Kidney (tissue), 14 donors: ENCODE measurements around the gene HOXD9. TPM values are rescaled to one million over a fixed set of nuclear protein-coding genes. Genes with fewer than 3 reads are reported as not detected.
A peak's percentile ranks its signal among the peaks of the same experiment; 100 is the strongest.

Source experiments
- DNase-seq, 5 donors: peaks; one replicate each; pipeline ENCODE4 v3.0.0-alpha.2; 2013 to 2020
- FAIRE-seq: peaks from 2 replicates; lab custom pipeline; 2012; peaks lifted over from hg19 to GRCh38; lab: Jason Lieb, UNC
- H3K27ac ChIP-seq, 2 donors: one replicate each; pipeline ENCODE4 v1.7.0; 2013; ENCODE audit warnings: low read depth in 2 of 2, low read length in 2 of 2, inconsistent platforms in 1 of 2
- H3K27me3 ChIP-seq: one replicate; pipeline ENCODE4 v1.7.1; 2013; ENCODE audit warnings: low read length, inconsistent platforms; ENCODE audit not compliant: control insufficient read depth, insufficient read depth
- H3K36me3 ChIP-seq, 3 donors: one replicate each; pipeline versions ENCODE4 v1.7.0 to v1.7.1; 2013; ENCODE audit warnings: low read length in 3 of 3, control low read depth in 1 of 3, inconsistent platforms in 1 of 3; ENCODE audit not compliant: insufficient read depth in 3 of 3, control insufficient read depth in 2 of 3
- H3K4me1 ChIP-seq, 3 donors: one replicate each; pipeline versions ENCODE4 v1.7.0 to v1.7.1; 2013; ENCODE audit warnings: low read length in 3 of 3, inconsistent platforms in 1 of 3, low read depth in 1 of 3; ENCODE audit not compliant: control insufficient read depth in 2 of 3, insufficient read depth in 2 of 3
- H3K4me3 ChIP-seq, 3 donors: one replicate each; pipeline versions ENCODE4 v1.7.0 to v1.8.1; 2013; ENCODE audit warnings: low read length in 3 of 3, control low read depth in 1 of 3, inconsistent platforms in 1 of 3
- H3K9ac ChIP-seq, 3 donors: one replicate each; pipeline versions ENCODE4 v1.7.0 to v1.7.1; 2013; ENCODE audit warnings: low read length in 3 of 3, control low read depth in 1 of 3, inconsistent platforms in 1 of 3
- H3K9me3 ChIP-seq, 3 donors: one replicate each; pipeline versions ENCODE4 v1.7.0 to v1.7.1; 2013; ENCODE audit warnings: low read length in 3 of 3, control low read depth in 1 of 3, inconsistent platforms in 1 of 3; ENCODE audit not compliant: control insufficient read depth in 2 of 3, insufficient read depth in 1 of 3
- intact Hi-C: fragments of 100-400 bp; cut with DNase I; formaldehyde crosslinking; loops from one replicate; pipeline ENCODE4 v1.11.1; 2022
- polyA plus RNA-seq: library from polyadenylated mRNA; stranded (reverse); fragments of 350-450 nt; fragmentation: Illumina TruSeq; extraction: RNeasy Lipid Tissue Mini Kit (QIAGEN cat#74804); gene quantifications from one replicate; pipeline ENCODE4 v1.2.3, GENCODE V29; 2014; ENCODE audit warnings: low read depth, low replicate concordance; ENCODE audit not compliant: insufficient read depth
- total RNA-seq: library from RNA; stranded (reverse); fragmentation: NEBNext Ultra II Directional; extraction: Animal tissue kit (Norgen Biotek cat#: 25700); gene quantifications from one replicate; pipeline ENCODE4 v1.2.1, GENCODE V29; 2021
- TF ChIP-seq, protein P1 (sequence below): IDR thresholded peaks from 3 replicates; pipeline ENCODE4 v1.5.1; 2012; ENCODE audit warnings: mild to moderate bottlenecking, moderate library complexity, borderline replicate concordance; ENCODE audit not compliant: insufficient read depth; ENCODE audit errors: extremely low read depth
- donor health status: control.
- donor health status: control.
- donor health status: control.
- donor health status: control.
- donor health status: control.
- donor health status: DM: yes; HTN: yes; CAD: no.
- donor health status: Normal renal cell carcinoma (clear cell type).

Gene HOXD9
- total and polyA plus RNA-seq, 2 donors from 2014 or later: 36.4 to 36.5 TPM

DNA sequence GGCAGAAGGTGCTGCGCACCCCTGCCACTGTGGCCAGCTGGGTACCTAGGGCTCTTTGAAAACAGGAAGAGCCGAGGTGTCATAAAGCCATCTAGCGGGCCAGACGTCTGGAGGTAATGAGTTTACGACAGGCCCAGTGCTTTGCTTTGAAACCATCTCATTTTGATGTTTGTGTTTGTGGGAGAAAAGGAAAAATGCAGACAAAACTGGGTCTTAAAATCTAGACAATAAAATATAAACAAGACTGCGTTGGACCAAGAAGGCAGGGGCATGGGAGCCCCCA is 3.2 kb downstream of the HOXD9 start:
- FAIRE-seq: no peak
- peak overlapping the region in 2 of 3 donors; percentile 17 to 59 for H3K9ac ChIP-seq
- H3K4me3 ChIP-seq: peak overlapping the region in 1 of 3 donors; percentile 72
- H3K36me3 ChIP-seq: no peaks in the 10 kb centered on the region
- H3K4me1 ChIP-seq: peaks cover 2 to 10% (median 6%) of the 10 kb centered on the region in 3 donors
- DNase-seq: peak in 1 of 5 donors; percentile 40
- intact Hi-C loops: loop anchor here (10.0 kb wide), 2 partner anchors 519 to 1029 kb away; no protein-coding TSS in a partner anchor
- H3K9me3 ChIP-seq: no peaks in the 10 kb centered on the region
- TF ChIP-seq, protein P1, sequence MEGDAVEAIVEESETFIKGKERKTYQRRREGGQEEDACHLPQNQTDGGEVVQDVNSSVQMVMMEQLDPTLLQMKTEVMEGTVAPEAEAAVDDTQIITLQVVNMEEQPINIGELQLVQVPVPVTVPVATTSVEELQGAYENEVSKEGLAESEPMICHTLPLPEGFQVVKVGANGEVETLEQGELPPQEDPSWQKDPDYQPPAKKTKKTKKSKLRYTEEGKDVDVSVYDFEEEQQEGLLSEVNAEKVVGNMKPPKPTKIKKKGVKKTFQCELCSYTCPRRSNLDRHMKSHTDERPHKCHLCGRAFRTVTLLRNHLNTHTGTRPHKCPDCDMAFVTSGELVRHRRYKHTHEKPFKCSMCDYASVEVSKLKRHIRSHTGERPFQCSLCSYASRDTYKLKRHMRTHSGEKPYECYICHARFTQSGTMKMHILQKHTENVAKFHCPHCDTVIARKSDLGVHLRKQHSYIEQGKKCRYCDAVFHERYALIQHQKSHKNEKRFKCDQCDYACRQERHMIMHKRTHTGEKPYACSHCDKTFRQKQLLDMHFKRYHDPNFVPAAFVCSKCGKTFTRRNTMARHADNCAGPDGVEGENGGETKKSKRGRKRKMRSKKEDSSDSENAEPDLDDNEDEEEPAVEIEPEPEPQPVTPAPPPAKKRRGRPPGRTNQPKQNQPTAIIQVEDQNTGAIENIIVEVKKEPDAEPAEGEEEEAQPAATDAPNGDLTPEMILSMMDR: no peak
- no peaks in the 10 kb centered on the region for H3K27me3 ChIP-seq
- H3K27ac ChIP-seq: peak overlapping the region; percentile 91 to 95

DNA sequence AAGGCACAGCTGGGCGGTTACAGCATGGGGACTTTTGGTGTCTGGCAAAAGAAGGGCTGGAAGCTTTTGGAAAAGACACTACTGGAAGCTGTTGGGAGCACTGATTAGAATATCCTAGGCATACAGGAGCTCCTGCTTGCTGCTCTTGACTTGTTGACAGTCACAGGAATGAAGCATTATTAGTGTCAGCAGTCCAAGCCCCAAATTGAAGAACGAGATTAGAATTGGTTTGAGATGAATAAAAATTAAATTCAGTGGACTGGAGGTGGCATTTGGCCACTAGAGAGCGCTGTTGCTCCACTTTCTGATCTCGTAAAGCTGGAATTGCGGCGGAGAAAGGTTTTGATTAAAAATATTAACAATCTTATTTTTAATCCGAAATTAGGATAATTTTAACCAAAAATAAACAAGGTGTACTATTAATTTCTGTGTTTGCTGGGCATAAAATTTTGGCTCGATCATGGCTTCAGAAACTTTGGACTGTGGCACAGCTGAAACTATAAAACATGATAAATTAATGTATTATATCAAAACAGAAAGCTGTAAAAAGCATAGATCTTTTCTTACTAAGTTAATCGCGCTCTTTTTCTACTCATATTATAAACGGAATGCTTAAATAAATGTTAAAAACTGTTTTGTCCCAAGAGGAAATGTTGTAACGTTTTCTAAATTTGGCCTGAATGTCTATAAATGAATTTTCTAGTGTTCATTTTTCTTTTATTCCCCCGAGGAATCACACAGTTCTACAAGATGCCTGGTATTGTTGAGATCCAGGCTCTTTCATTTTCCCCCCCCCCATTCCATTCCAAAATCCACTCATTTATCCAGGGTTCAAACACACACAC is 4.6 kb downstream of the HOXD9 start:
- Histone ChIP-seq H3K4me1 (peaks cover 2 to 10% (median 6%) of the 10 kb centered on the region in 3 donors), H3K27me3 (no peaks in the 10 kb centered on the region), H3K4me3 (peak overlapping the region; percentile 18 to 85 (median 59)), H3K9me3 (no peaks in the 10 kb centered on the region), H3K36me3 (no peaks in the 10 kb centered on the region), H3K9ac (peak overlapping the region; percentile 40 to 76 (median 51)), H3K27ac (peak overlapping the region; percentile 45 to 94)
- TF ChIP-seq, protein P1: peak; percentile 88
- intact Hi-C loops: loop anchor here (10.0 kb wide), 2 partner anchors 518 to 1028 kb away; no protein-coding TSS in a partner anchor
- DNase-seq (peak; percentile 81 to 94 (median 88)), FAIRE-seq (peak; percentile 87)

DNA sequence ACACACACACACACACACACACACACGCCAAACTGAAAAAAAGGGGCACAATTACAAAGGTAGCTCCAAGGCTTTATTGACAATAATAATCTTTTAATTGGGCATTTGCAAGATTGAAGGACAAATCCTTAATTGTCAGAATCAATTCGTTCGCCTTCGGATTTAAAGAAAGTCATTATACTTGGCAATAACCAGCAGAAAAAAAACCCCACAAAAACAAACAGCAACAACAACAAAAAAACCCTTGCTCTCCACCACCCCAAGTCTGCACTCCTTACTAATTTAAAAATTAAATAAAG is 5.2 kb downstream of the HOXD9 start:
- H3K4me3 ChIP-seq: peak overlapping the region; percentile 20 to 85 (median 59)
- TF ChIP-seq, protein P1: no peak
- intact Hi-C loops: loop anchor here (10.0 kb wide), 2 partner anchors 517 to 1027 kb away; no protein-coding TSS in a partner anchor
- H3K36me3 ChIP-seq: no peaks in the 10 kb centered on the region
- H3K9ac ChIP-seq: peak overlapping the region in 2 of 3 donors; percentile 40 to 76
- H3K4me1 ChIP-seq: peaks cover 2 to 10% (median 6%) of the 10 kb centered on the region in 3 donors
- no peaks in the 10 kb centered on the region for H3K27me3 ChIP-seq
- DNase-seq (no peak), FAIRE-seq (no peak)
- H3K27ac ChIP-seq: peak overlapping the region; percentile 89 to 94
- H3K9me3 ChIP-seq: no peaks in the 10 kb centered on the region
